Neural progenitor cell (in vitro differentiated cells): ENCODE results near the gene SH3PXD2B.

Experiments used
- EZH2 ChIP-seq: fragments of 200-600 bp; sonication (generic); IDR thresholded peaks from 2 replicates; pipeline ENCODE4 v1.6.1; 2017; ENCODE audit warnings: antibody characterized with exemption, mild to moderate bottlenecking, moderate library complexity
- TF ChIP-seq, protein P1 (sequence below): fragments of 200-600 bp; sonication (generic); IDR thresholded peaks from 2 replicates; pipeline ENCODE4 v1.5.1; 2017; ENCODE audit warnings: antibody characterized with exemption, mild to moderate bottlenecking

DNA sequence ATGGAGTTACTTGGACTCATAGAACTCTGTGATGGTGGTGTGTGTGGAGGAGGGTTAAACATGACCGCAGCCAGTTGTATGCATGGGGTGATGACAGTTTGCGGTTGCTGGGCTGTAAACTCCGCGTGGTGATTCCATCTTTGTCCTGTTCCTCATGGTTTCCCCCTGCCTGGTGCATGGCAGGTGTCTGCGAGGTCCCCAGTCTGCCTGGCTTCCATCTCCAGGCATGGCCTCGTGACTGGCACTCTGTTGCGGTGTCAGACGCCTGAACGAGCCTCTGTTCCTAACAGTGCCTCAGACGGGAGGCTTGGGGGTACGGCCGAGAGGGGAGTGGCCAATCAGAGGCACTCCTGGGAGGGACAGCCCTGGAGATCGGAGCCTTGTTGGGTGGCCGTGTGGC is 33.9 kb upstream of the SH3PXD2B start:
- TF ChIP-seq, protein P1, sequence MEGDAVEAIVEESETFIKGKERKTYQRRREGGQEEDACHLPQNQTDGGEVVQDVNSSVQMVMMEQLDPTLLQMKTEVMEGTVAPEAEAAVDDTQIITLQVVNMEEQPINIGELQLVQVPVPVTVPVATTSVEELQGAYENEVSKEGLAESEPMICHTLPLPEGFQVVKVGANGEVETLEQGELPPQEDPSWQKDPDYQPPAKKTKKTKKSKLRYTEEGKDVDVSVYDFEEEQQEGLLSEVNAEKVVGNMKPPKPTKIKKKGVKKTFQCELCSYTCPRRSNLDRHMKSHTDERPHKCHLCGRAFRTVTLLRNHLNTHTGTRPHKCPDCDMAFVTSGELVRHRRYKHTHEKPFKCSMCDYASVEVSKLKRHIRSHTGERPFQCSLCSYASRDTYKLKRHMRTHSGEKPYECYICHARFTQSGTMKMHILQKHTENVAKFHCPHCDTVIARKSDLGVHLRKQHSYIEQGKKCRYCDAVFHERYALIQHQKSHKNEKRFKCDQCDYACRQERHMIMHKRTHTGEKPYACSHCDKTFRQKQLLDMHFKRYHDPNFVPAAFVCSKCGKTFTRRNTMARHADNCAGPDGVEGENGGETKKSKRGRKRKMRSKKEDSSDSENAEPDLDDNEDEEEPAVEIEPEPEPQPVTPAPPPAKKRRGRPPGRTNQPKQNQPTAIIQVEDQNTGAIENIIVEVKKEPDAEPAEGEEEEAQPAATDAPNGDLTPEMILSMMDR: no peak
- no peak for TF ChIP-seq EZH2
